HG03108 (cell line): ENCODE results near the gene ZNF608.
A peak's percentile ranks its signal among the peaks of the same experiment; 100 is the strongest.

Source experiments
- ATAC-seq: cut with Tn5 transposase; IDR thresholded peaks from one replicate; pipeline ENCODE4 v1.9.1; 2021; ENCODE audit warnings: moderate library complexity; ENCODE audit not compliant: unreplicated experiment

Gene ZNF608

DNA sequence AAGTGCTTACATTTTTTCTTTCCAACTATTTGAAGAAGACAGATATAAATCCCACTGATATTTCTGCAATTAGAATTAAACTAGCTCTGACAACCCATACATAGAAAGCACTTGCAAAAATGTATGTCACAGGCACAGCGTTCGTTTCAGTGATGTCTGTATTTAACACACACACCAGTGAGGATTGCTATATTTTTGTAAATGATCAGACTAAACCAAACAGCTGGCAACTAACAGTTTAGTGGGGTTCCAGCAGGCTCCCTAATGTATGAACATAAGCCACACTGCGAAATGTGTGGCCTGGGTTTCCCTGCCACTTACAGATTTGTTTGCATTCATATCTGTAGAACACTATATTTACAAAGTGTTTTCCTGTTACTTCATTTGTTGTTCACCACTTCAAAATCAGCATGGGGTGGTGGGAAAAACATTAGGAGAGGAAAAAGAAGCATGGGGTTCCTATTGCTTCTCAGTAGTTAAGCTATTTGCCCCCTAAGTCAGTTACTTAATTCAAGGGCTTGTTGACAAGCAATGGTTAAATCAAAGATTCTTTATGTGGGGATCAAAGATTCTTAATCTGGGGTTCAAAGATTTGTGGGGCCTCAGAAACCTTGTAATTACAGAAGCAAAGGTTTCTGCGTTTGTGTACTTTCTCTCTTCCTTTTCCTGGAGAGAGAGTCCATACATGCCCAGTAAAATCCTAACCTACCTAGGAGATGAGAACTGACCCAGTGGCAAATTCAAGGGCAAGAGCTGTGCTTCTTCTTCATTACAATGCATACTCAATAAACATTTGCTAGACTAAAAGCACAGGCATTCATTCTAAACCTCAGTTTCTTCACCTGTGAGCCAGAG, 27.1 kb downstream of the ZNF608 start:
- ATAC-seq: no peak

DNA sequence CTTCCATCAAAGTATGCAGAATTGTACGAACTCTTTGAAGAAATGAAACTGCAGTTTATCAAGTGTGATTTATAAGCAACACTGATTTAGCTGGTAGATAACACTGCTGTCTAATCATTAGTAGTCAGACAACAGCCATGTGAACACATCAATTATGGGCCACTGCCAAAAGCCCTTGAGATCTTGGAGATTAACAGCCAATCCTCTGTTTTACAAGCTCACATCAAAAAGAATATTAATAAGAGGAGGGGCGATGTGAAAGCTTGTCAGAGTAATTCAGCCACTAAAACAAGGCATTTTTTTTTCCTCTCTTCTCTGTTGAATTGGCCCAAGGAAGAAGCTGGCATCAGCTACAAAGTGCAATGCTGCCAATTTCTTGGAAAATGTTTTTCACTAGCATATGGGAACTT, 28.1 kb downstream of the ZNF608 start:
- ATAC-seq: no peak

DNA sequence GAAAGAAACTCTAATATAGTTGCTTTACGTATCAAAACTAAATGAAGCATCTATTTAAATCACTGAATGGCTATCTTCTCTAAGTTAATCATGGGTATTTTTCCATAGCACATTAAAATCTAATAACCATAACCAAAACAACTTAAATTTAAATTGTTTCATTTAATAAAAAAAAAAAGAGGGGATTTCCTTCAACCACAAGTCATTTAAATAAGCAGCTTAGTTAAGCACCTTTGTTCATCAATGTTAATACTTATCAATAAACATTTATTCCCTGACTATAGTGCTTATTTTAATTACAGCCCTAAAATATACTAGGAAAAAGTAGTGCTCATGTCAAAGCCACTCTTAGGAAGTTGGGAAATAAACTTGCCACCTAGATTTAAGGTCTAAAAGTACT, 30.3 kb downstream of the ZNF608 start:
- ATAC-seq: no peak

DNA sequence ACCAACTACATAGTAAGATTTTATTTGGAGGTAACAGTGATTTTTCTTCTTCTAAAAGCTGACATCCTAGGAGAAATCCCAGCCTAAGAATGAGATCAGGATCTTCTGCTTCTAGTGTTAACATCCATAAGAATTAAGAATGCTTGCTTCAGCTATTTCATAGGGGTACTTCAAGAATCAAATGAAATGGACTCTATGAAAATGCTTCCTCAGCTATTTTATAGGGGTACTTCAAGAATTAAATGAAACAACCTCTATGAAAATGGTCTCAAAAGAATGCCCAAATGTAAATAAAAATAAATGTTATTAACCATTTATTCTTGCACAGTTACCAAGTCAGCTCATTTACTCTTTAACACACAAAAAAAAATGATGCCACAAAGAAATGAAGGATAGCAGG, 31.5 kb downstream of the ZNF608 start:
- ATAC-seq: no peak

DNA sequence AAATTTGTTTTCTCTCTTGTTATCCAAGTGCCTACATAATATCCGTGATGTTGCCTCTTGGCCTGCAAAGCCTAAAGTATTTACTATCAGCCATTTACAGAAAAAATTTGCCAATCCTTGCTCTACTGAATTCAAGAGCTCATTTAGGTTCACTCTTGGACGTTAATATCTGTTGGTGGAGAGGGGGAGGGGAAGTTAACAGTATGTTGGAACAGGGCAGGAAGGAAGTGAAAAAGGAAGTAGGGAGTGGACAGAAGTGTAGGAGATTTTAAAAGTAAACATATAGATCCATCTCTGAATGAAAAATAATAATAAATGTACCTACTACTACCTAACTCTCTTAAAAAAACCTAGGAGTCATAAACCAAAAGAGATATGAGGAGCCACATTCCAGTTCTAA, 32.8 kb downstream of the ZNF608 start:
- no peak for ATAC-seq

DNA sequence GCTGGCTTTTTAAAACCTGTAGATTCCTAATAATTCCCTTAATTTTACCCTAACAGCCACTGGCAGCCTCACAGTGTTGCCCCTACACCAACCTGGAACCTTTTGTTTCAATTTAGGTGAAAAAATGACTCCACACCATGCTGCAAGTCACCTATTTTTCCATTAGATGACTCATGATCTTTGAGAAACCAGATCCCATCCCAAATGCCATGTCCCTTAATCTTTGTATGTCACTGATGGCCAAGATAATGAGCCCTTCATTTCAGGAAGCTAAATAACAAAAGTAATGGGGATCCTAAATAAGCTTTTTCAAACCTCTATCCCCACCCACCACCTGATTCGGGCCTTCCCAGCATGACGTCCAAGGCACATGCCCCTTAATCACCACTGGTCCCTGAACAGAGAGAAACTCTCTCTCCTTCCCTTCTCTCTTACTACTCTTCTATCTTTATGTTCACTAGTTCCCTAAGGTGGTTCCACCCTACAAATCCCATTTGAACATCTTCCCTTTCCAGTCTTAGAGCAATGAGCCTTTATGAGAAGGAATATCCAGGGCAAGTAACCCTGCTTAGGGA, 33.6 kb downstream of the ZNF608 start:
- ATAC-seq: no peak

DNA sequence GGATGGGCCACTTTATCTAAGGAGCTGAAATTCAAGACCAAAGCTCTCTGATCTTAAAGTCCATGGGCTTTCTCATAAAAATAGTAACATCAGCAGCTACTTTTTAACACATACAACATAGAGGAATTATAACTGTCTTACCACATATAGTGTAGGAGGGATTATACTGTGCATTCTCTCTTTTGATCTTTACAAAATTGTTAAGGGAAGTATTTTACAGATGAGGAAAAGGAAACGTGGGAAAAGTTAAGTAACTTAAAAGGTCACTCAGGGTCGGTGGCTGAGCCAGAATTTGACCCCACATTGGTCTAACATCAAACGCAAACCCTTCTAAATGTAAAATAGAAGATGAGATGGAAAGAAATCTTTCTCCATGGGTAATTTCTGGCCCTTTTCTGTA, 38.4 kb downstream of the ZNF608 start:
- ATAC-seq: no peak

DNA sequence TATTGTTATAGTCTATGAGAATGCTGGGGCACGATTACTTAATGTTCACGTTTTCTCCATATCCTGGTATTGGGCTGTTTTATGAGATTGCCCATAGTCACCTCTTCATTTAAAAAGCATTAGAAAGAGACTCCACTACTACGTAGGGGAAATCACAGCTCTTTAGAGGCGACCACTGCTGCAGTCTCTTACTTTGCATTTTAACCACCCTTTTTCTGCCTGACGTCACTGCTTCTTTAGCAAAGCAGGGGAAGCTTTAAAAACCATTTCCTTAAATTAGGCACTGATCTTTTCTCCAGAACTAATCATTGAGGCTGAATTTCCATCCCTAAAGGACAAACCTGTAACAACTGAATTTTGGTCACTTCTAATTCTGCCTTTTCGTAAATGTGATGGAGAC, 38.9 kb downstream of the ZNF608 start:
- ATAC-seq: no peak

DNA sequence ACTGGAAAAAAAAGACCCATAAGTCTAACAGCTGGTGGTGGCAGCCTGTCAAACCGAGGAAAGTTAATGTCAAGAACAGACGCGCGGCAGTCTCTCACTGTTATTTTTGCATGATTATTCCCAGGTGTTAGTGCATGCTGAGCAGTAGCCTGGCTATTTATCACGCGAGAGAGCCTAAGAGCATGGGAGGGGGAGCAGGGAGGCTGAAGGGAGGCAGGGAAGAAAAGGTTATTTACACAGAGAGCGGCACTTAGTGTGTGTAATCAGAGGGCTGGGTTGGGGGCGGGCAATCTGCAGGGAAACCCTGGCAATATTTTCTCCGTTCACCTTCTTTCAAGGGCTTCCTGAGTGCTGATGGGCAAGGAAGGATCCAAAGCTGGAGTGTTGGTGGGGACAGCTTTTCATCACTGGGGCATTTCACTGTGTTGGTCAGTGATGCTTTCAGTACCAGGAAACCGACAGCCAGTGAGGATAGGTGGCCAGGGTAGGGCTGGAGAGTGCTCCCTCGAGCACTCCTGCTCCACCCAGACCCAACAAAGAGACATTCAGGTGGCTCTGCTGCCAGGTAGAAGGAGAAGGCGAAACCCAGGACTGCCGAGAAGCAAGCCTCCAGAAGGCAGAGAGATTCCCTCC, 39.6 kb downstream of the ZNF608 start:
- ATAC-seq: no peak

DNA sequence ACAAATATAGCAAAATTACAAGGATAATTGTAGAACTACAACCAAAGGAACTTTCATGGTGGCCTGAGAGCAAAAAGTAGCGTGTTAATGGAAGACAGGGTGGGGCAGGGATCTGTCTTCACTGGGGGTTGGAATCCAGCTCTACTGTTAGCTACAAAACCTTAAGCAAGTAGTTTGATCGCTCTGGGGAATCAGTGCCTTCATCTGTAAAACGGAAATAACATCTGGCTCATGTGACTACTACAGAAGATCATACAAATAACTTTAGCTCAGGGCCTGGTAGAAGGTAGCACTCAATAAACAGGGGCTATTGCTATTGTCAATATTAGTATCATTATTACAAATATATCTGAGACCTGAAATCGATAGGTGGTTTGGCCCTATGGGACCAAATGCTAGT, 40.4 kb downstream of the ZNF608 start:
- ATAC-seq: no peak

DNA sequence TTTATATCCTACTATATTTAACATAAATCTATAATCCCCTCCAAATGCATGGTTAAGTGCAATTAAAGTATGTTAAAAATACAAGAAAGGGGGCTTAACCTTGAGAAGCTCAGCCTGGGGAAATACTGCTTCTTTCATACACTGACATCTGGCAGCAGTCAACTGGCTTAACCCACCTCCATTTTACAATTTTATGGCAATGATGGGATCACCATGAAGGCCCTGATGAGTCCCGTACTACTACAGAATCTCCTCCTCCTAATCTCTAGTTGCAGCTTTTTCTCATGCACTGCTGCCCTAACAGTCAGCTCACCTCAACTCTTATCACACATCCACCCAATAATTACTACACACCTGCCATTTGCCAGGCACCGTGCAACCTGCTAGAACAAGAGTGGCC, 40.9 kb downstream of the ZNF608 start:
- no peak for ATAC-seq

DNA sequence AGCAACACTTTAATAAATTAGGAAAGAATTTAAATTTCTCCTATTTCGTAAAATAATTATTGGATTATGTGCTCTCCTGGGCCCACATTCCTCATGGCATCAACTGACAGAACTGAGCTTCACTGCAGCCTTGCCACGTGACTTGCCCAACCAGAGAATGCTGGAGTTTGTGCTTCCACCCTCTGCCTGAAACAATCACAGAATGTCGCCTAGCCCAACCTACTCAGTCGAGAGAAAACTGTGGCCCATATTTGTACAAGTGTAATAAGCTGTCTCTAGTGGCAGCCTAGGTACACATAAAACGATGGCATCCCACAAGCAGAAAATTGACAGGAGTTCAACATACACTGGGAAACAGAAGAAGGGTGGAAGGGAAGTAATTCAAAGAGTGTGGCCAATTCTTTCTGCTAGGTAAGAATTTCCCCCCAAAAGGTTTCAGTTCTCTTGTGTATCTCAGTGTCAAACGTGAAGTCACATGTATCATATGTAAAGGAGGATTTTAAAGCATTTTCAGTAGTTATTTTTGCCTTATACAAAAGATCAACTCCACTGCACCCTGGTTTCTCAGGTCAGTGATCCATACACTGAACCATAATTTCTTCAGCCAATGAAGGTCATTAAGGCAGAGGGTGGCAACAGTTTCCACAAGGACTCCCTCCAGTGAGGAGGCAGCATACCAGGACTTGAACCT, 41.7 kb downstream of the ZNF608 start:
- ATAC-seq: peak; percentile 74

DNA sequence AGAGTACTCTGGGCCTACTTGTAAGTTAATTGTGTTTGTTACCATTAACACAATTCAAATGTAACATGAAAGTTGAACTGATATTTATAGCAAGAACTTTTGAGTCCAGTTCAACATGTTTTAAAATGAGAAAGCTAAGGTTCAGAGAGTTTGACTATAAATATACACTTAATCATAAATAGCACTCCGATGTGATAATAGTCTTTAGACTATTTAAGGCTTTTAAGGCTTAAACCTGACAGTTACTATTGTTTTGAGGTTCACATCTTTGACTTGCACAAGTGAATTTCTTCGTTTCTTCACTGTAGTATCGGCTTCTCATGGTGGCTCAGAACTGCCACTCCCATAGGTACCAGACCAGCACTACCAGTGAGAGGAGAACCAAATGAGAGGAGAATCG, 42.4 kb downstream of the ZNF608 start:
- ATAC-seq: no peak

DNA sequence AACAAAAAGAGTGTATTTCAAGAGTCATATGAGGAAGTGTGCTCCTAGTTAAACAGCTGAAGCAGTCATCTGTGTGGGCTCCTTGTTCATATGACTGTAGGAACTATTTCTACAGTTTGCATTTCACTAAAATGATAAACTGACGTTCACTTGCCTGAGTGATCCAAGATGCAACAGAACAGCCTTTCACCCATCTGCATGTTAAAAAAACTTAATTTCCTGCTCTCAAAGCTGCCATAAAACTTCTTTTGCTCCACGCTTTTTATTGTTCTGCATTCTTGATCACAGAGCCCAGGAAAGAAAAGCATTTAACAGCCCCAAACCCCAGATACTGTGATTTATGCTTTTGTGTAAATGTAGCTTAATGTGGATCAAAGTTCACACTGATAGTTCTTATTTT, 43.9 kb downstream of the ZNF608 start:
- no peak for ATAC-seq

DNA sequence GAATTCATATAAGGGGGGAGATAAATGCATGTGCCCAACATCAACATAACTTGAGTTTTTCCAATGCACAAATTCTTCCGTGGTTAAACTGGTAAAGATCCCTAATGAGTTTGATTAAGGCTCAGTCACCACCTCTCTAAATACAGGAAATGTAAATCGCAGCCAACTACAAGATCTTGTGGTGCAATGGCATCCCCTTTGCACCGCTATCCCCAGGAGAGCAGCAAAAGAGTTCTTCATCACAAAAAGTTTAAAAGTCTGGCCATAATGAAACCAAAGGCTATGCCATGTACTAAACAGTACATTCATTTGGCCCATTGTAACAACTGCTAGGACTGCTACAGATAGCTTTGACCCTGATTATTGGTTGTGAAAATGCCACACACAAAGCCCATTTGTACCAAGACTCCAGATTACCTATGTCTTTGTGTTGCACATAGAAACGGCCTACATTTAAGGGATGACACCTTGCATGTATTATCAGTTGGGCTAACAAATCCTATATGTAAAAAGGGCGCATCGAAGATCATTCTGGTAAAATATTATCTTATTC, 44.5 kb downstream of the ZNF608 start:
- no peak for ATAC-seq

DNA sequence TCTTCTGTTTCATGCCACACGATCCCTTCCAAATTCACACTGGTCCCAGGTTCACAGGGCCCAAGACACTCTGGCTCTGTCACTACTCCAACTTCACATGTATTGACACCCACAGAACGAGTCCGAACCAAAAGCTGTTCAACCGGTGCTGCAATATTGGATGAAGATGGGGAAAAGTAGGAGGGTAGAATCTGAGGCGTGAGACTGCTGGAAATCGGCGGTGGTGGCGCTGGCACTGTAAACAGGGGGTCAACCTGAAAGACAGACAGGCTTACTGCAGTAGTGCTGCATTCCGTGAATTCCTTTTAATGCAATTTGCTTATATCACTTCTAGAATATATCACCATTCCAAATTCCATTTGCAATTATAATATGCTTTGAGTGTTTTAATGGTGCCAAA, 45.4 kb downstream of the ZNF608 start:
- no peak for ATAC-seq

DNA sequence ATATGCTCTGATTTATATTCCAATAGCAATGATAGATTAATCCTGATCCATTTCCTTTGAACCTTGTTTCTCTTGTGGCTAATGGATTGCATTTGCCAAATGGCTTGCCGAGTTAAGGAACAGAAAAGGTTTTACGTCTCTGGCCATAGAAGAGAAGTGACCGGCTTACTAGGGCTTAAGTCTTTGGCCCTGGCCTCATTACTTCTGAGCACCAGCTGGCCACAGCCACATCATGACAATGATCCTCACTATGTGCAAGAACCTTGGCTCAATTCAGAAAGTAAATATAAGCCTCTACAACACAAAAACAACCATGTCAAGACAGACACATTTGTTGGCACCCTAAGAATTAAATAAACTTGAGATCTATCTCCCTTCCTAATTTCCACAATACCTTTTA, 46.1 kb downstream of the ZNF608 start:
- no peak for ATAC-seq

DNA sequence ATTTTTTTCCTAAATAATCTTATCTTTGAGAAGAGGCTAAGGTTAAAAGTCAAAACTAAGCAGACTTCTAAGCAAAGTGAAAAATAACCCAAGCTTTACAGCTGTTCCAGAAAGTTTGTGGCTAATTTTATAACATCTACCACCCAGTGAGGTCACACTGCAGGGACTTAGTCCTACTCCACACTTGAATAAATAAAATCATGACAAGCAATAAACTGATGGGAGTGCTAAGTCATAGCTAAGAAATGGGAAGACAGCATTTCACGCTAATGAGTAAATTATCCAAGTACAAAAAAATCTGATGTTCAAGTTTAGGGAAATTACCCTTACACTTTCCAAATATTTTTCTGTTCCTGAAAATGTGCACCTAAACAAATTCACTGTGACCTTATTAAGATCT, 47.7 kb downstream of the ZNF608 start:
- ATAC-seq: no peak

DNA sequence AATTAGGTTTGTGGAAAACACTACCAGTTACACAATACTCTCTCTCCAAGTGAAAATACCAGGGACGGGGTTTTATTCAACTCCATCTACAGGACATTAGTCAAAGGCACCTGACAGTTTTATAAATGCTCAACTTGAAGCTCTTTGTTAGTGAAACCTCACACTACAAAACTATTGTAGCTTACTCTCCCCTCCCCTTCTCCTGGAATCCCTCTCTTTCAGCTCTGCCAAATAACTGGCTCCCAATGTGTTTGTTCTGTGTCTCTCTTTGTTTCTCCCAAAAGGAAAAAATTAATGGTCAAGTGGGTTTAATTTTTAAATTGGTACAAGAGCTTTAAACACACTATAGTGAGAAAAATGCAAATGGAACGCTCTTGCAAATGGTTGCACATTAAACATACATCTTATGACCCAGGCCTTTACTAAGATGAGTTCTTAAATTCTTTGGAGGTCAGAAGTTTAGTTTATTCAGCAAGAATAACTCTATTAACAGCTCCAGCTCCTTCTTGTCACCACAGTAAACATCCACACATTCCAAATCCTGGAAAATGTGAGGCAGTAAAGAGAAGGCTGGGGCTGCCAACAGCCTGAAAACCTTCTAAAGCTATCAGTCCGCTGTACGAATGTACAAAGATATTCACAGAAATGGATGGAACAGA, 48.4 kb downstream of the ZNF608 start:
- ATAC-seq: no peak

DNA sequence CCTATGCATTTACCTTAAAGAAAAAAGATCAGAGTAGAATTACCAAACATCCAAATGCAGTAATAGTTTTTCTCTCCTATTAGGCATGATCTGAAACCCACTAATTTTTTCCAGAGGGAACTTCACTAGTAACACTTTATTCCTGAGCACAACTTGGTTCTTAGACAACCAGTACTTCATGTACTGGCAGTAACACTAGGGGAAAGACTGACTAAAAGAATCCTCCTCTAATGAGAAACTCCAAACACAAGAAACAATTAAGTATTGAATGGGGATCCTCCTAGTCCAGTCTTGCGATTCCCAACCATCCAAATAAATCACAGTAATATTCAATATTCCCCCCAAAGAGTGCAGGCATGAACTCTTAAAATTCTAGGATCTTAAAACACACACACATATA, 48.9 kb downstream of the ZNF608 start:
- no peak for ATAC-seq

DNA sequence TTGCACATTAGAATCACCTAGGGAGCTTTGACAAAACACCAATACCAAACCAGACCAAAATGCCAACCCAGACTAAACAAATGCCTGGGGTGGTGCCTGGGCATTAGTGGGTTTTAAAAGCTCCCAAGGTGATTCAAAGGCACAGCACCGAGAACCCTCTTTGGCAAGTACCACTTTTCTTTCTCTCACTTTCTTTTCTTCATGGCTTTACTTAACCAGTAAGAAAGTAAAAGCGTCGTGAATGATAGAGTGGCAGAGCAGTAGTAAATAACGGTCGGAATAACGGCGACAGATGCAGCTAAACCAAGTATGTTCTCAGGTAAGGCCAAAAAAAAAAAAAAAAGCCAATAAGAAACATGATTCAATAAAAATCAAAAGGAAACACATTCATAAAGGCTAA, 49.5 kb downstream of the ZNF608 start:
- no peak for ATAC-seq
